Left ventricle myocardium inferior (tissue), 1 donor: ENCODE data around the gene GOSR1. TPM values are rescaled to one million over a fixed set of nuclear protein-coding genes. Genes with fewer than 3 reads are reported as not detected.
"Not testable (repeated sequence)": the region's sequence is repeated elsewhere in the genome, so short reads cannot be mapped to it uniquely, and the experiment has no call there.

Source experiments
- DNase-seq: peaks from one replicate; pipeline ENCODE4 v3.0.0-alpha.2; 2020
- H3K27ac ChIP-seq: fragments of 200-600 bp; replicated peaks from 2 replicates; pipeline ENCODE4 v1.8.0; 2021
- H3K27me3 ChIP-seq: fragments of 200-600 bp; 2 replicates; pipeline ENCODE4 v1.8.0; 2021; ENCODE audit warnings: low read depth
- H3K36me3 ChIP-seq: fragments of 200-600 bp; 2 replicates; pipeline ENCODE4 v1.8.0; 2021
- H3K4me1 ChIP-seq: fragments of 200-600 bp; 2 replicates; pipeline ENCODE4 v1.8.0; 2021
- H3K4me3 ChIP-seq: fragments of 200-600 bp; 2 replicates; pipeline ENCODE4 v1.8.0; 2021; ENCODE audit warnings: mild to moderate bottlenecking, moderate library complexity
- H3K9me3 ChIP-seq: fragments of 200-600 bp; replicated peaks from 2 replicates; pipeline ENCODE4 v1.8.0; 2021
- intact Hi-C: fragments of 100-400 bp; cut with micrococcal nuclease; formaldehyde crosslinking; loops from one replicate; pipeline ENCODE4 v1.11.0; 2022
- total RNA-seq: library from RNA; stranded (reverse); fragmentation: NEBNext Ultra II Directional; extraction: Animal tissue kit (Norgen Biotek cat#: 25700); gene quantifications from one replicate; pipeline ENCODE4 v1.2.1, GENCODE V29; 2021
- TF ChIP-seq, protein P1 (sequence below): fragments of 200-600 bp; IDR thresholded peaks from 2 replicates; pipeline ENCODE4 v1.8.0; 2021; ENCODE audit warnings: antibody characterized with exemption, mild to moderate bottlenecking, borderline replicate concordance
- donor health status: DM: no; HTN: yes; CAD: no; lungs with severe emphysema.

GOSR1 gene
- total RNA-seq, 1 donor from 2014 or later, result 28.2 TPM

DNA sequence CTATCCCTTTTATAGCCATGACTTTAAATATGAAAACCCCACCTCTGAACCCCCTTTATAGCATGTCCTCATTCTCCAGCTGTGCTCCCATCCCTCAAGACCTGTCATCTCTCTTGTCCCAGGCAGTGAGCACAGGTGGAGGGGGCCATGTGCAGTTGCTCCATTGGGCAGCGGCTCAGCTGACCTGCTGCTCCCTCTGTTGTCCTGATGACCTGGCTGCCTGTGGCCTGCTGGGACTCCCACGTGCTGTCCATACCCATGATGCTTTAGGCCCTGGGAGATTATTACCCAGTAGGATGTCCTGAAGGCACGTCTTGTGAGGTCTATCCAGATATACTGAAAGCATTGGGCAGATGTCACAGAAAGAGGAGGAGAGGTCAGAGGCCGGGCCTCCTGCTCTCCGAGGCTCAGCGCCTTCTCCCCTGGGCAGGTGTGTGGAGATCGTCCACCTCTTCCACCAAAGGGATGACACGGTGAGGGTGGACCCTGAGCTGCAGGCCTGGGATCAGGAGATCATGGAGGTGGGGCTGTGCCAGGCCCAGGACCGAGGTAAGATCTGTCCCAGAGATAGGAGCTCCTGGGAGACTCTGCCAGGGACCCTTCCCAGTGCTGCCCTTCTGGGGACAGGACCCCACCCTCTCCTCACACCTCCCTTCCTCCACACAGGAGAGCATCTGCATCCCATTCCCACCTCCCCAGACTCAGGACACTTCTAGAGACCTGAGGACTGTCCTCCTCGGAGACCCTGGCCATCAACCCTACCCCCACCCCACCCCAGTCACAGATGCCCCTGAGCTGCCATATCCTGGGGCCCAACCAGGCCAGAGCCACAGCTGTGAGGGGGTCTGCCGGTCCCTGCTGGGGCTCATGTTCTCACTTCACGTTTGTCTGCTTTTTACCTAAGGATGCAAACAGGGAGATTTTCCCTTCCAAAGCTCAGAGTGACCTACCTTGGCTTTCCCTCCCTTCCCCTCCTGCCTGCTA is 58.0 kb downstream of the GOSR1 start:
- no peak for DNase-seq
- no peaks in the 10 kb centered on the region for H3K4me1 ChIP-seq
- intact Hi-C loops, result no loop called here

DNA sequence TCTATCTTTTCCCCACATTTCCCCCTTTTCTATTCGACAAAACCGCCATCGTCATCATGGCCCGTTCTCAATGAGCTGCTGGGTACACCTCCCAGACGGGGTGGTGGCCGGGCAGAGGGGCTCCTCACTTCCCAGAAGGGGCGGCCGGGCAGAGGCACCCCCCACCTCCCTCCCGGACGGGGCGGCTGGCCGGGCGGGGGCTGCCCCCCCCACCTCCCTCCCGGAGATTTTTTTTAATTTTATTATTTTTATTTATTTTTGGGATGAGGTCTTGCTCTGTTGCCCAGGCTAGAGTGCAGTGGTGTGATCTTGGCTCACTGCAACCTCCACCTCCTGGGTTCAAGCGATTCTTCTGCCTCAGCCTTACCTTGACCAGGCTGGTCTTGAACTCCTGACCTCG is 59.6 kb downstream of the GOSR1 start:
- H3K27me3 ChIP-seq, H3K9me3 ChIP-seq, H3K4me3 ChIP-seq, DNase-seq, H3K27ac ChIP-seq, H3K36me3 ChIP-seq, intact Hi-C loops, H3K4me1 ChIP-seq: not testable (repeated sequence)

More for the DNA sequence above, 58.0 kb downstream of the GOSR1 start:
- no peaks in the 10 kb centered on the region for H3K9me3 ChIP-seq
- no peaks in the 10 kb centered on the region for H3K27me3 ChIP-seq
- TF ChIP-seq, protein P1, sequence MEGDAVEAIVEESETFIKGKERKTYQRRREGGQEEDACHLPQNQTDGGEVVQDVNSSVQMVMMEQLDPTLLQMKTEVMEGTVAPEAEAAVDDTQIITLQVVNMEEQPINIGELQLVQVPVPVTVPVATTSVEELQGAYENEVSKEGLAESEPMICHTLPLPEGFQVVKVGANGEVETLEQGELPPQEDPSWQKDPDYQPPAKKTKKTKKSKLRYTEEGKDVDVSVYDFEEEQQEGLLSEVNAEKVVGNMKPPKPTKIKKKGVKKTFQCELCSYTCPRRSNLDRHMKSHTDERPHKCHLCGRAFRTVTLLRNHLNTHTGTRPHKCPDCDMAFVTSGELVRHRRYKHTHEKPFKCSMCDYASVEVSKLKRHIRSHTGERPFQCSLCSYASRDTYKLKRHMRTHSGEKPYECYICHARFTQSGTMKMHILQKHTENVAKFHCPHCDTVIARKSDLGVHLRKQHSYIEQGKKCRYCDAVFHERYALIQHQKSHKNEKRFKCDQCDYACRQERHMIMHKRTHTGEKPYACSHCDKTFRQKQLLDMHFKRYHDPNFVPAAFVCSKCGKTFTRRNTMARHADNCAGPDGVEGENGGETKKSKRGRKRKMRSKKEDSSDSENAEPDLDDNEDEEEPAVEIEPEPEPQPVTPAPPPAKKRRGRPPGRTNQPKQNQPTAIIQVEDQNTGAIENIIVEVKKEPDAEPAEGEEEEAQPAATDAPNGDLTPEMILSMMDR, result no peak
- H3K27ac ChIP-seq, result no peak overlapping the region
- no peaks in the 10 kb centered on the region for H3K36me3 ChIP-seq
- H3K4me3 ChIP-seq, result no peak overlapping the region

DNA sequence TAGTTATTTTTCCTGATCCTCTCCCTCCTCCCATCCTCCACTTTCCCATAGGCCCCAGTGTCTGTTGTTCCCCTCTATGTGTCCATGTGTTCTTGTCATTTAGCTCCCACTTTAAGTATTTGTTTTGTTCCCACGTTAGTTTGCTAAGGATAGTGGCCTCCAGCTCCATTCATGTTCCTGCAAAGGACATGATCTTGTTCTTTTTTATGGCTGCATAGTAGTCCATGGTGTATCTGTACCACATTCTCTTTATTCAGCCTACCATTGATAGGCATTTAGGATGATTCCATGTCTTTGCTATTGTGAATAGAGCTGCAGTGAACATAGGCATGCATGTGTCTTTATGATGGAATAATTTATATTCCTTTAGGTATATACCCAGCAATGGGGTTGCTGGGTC is 60.5 kb downstream of the GOSR1 start:
- H3K4me1 ChIP-seq, H3K27me3 ChIP-seq, H3K4me3 ChIP-seq, H3K36me3 ChIP-seq, intact Hi-C loops, DNase-seq, H3K9me3 ChIP-seq, H3K27ac ChIP-seq: not testable (repeated sequence)

GRCh38 chr17:30541802-30542201 is 64.6 kb downstream of the GOSR1 start:
- intact Hi-C loops, result no loop called here
- no peaks in the 10 kb centered on the region for H3K9me3 ChIP-seq
- no peaks in the 10 kb centered on the region for H3K27me3 ChIP-seq
- TF ChIP-seq, protein P1, result no peak
- no peak overlapping the region for H3K4me3 ChIP-seq
- DNase-seq, result no peak
- no peak overlapping the region for H3K27ac ChIP-seq
- no peaks in the 10 kb centered on the region for H3K36me3 ChIP-seq
- no peaks in the 10 kb centered on the region for H3K4me1 ChIP-seq

GRCh38 chr17:30543456-30543855 is 66.2 kb downstream of the GOSR1 start:
- Histone ChIP-seq H3K27ac (no peak overlapping the region), H3K4me3 (no peak overlapping the region)
- intact Hi-C loops, result no loop called here

DNA sequence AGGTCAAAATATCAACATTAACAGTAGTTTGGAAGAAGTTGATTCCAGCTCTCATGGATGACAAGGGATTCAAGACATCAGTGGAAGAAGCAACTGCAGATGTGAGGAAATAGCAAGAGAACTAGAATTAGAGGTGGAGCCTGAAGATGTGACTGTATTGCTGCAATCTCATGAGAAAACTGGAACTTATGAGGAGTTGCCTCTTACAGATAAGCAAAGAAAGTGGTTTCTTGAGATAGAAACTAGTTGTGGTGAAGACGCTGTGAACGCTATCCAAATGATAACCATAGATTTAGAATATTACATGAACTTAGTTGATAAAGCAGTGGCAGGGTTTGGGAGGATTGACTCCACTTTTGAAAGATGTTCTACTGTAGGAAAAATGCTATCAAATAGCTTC is 67.8 kb downstream of the GOSR1 start:
- Histone ChIP-seq H3K36me3 (no peaks in the 10 kb centered on the region), H3K4me1 (no peaks in the 10 kb centered on the region), H3K9me3 (no peaks in the 10 kb centered on the region), H3K4me3 (no peak overlapping the region), H3K27me3 (no peaks in the 10 kb centered on the region), H3K27ac (no peak overlapping the region)
- intact Hi-C loops, result no loop called here
- TF ChIP-seq, protein P1, result no peak
- DNase-seq, result no peak

More at GRCh38 chr17:30543456-30543855, 66.2 kb downstream of the GOSR1 start:
- H3K9me3 ChIP-seq, result no peaks in the 10 kb centered on the region
- TF ChIP-seq, protein P1, result no peak
- H3K27me3 ChIP-seq, result no peaks in the 10 kb centered on the region
- no peak for DNase-seq
- H3K4me1 ChIP-seq, result no peaks in the 10 kb centered on the region
- no peaks in the 10 kb centered on the region for H3K36me3 ChIP-seq
